Raji (cell line): ENCODE data around the gene TUBB6.

Source experiments
- POLR2A ChIP-seq: IDR thresholded peaks from 2 replicates; pipeline ENCODE4 v1.6.1; 2011; ENCODE audit warnings: low read depth, low read length, control low read depth; ENCODE audit not compliant: insufficient read depth

Gene TUBB6

GRCh38 chr18:12321333-12321732 is 13.3 kb downstream of the TUBB6 start:
- TF ChIP-seq POLR2A: no peak

GRCh38 chr18:12324991-12325725 is 17.1 kb downstream of the TUBB6 start:
- TF ChIP-seq POLR2A: no peak

GRCh38 chr18:12325726-12326245 is 17.7 kb downstream of the TUBB6 start:
- no peak for TF ChIP-seq POLR2A

- TF ChIP-seq POLR2A: no peak
Observed at GRCh38 chr18:12326711-12327460, 18.8 kb downstream of the TUBB6 start.

- TF ChIP-seq POLR2A: no peak
Observed at GRCh38 chr18:12327510-12328178, 19.6 kb downstream of the TUBB6 start.

- TF ChIP-seq POLR2A: no peak
Observed at GRCh38 chr18:12328179-12328823, 20.3 kb downstream of the TUBB6 start.

GRCh38 chr18:12329125-12329698 is 21.2 kb downstream of the TUBB6 start:
- TF ChIP-seq POLR2A: no peak

- TF ChIP-seq POLR2A: no peak
Observed at GRCh38 chr18:12330766-12331165, 22.7 kb downstream of the TUBB6 start.

GRCh38 chr18:12333506-12334290 is 25.7 kb downstream of the TUBB6 start:
- TF ChIP-seq POLR2A: no peak

GRCh38 chr18:12334366-12334808 is 26.3 kb downstream of the TUBB6 start:
- no peak for TF ChIP-seq POLR2A

GRCh38 chr18:12334863-12335262 is 26.8 kb downstream of the TUBB6 start:
- no peak for TF ChIP-seq POLR2A

GRCh38 chr18:12335503-12335902 is 27.5 kb downstream of the TUBB6 start:
- no peak for TF ChIP-seq POLR2A

- no peak for TF ChIP-seq POLR2A
Observed at GRCh38 chr18:12336171-12336613, 28.2 kb downstream of the TUBB6 start.

GRCh38 chr18:12336887-12337286 is 28.8 kb downstream of the TUBB6 start:
- TF ChIP-seq POLR2A: no peak
